ENCODE data around the gene STX18. TPM values are rescaled to one million over a fixed set of nuclear protein-coding genes. Genes with fewer than 3 reads are reported as not detected.

The STX18 gene
- total RNA-seq, 1 donor from 2014 or later: 24.0 TPM

GRCh38 chr4:4549534-4549933 lies 7.7 kb upstream of the STX18 start:
- Mint-ChIP-seq H3K9me3 (ENCODE audit: unreplicated experiment) (no peaks in the 10 kb centered on the region), H3K27me3 (ENCODE audit: unreplicated experiment) (peaks cover 6% of the 10 kb centered on the region), H3K4me1 (ENCODE audit: unreplicated experiment) (no peaks in the 10 kb centered on the region), H3K4me3 (ENCODE audit: unreplicated experiment) (no peak overlapping the region), H3K36me3 (ENCODE audit: low read depth, unreplicated experiment) (peaks cover 31% of the 10 kb centered on the region), H3K27ac (ENCODE audit: unreplicated experiment) (no peak overlapping the region)
- TF ChIP-seq CTCF (IDR thresholded peaks at IDR 0.05; ENCODE audit: unreplicated experiment): no peak
- no peak for DNase-seq (ENCODE audit: low spot score)

GRCh38 chr4:4542774-4543485 lies 1.1 kb upstream of the STX18 start:
- H3K4me1 Mint-ChIP-seq (ENCODE audit: unreplicated experiment): peaks cover 12% of the 10 kb centered on the region
- no peak for TF ChIP-seq CTCF (IDR thresholded peaks at IDR 0.05; ENCODE audit: unreplicated experiment)
- peak overlapping the region; percentile 98 for H3K4me3 Mint-ChIP-seq (ENCODE audit: unreplicated experiment)
- peak overlapping the region; percentile 65 for H3K27ac Mint-ChIP-seq (ENCODE audit: unreplicated experiment)
- H3K36me3 Mint-ChIP-seq (ENCODE audit: low read depth, unreplicated experiment): peaks cover 8% of the 10 kb centered on the region
- no peak for DNase-seq (ENCODE audit: low spot score)
- H3K9me3 Mint-ChIP-seq (ENCODE audit: unreplicated experiment): no peaks in the 10 kb centered on the region
- H3K27me3 Mint-ChIP-seq (ENCODE audit: unreplicated experiment): peaks cover 6% of the 10 kb centered on the region

GRCh38 chr4:4541040-4541631 lies 712 bp downstream of the STX18 start:
- TF ChIP-seq CTCF (IDR thresholded peaks at IDR 0.05; ENCODE audit: unreplicated experiment): no peak
- peaks cover 12% of the 10 kb centered on the region for H3K4me1 Mint-ChIP-seq (ENCODE audit: unreplicated experiment)
- H3K36me3 Mint-ChIP-seq (ENCODE audit: low read depth, unreplicated experiment): no peaks in the 10 kb centered on the region

GRCh38 chr4:4539481-4539880 lies 2.4 kb downstream of the STX18 start:
- Mint-ChIP-seq H3K36me3 (ENCODE audit: low read depth, unreplicated experiment) (no peaks in the 10 kb centered on the region), H3K27ac (ENCODE audit: unreplicated experiment) (no peak overlapping the region), H3K4me1 (ENCODE audit: unreplicated experiment) (peaks cover 12% of the 10 kb centered on the region), H3K27me3 (ENCODE audit: unreplicated experiment) (peaks cover 8% of the 10 kb centered on the region), H3K9me3 (ENCODE audit: unreplicated experiment) (no peaks in the 10 kb centered on the region), H3K4me3 (ENCODE audit: unreplicated experiment) (no peak overlapping the region)
- DNase-seq (ENCODE audit: low spot score): no peak
- TF ChIP-seq CTCF (IDR thresholded peaks at IDR 0.05; ENCODE audit: unreplicated experiment): no peak

More at GRCh38 chr4:4541040-4541631, 712 bp downstream of the STX18 start:
- Mint-ChIP-seq H3K4me3 (ENCODE audit: unreplicated experiment) (peak overlapping the region; percentile 98), H3K27me3 (ENCODE audit: unreplicated experiment) (peaks cover 8% of the 10 kb centered on the region), H3K27ac (ENCODE audit: unreplicated experiment) (peak overlapping the region; percentile 98), H3K9me3 (ENCODE audit: unreplicated experiment) (no peaks in the 10 kb centered on the region)
- DNase-seq (ENCODE audit: low spot score): peak; percentile 15

GRCh38 chr4:4535590-4535989 lies 6.3 kb downstream of the STX18 start:
- Mint-ChIP-seq H3K27me3 (ENCODE audit: unreplicated experiment) (peaks cover 2% of the 10 kb centered on the region), H3K27ac (ENCODE audit: unreplicated experiment) (no peak overlapping the region), H3K4me1 (ENCODE audit: unreplicated experiment) (no peaks in the 10 kb centered on the region), H3K4me3 (ENCODE audit: unreplicated experiment) (no peak overlapping the region), H3K9me3 (ENCODE audit: unreplicated experiment) (no peaks in the 10 kb centered on the region), H3K36me3 (ENCODE audit: low read depth, unreplicated experiment) (no peaks in the 10 kb centered on the region)
- no peak for TF ChIP-seq CTCF (IDR thresholded peaks at IDR 0.05; ENCODE audit: unreplicated experiment)
- no peak for DNase-seq (ENCODE audit: low spot score)

All from endothelial cell (in vitro differentiated cells).